Stomach smooth muscle (tissue), 2 donors: Measurements from ENCODE around the gene FAM78B.

ENCODE experiments used
- H3K27ac ChIP-seq: one replicate; pipeline ENCODE4 v1.7.0; 2013; ENCODE audit warnings: mild to moderate bottlenecking, low read length, inconsistent platforms
- H3K27me3 ChIP-seq, 2 donors: one replicate each; pipeline ENCODE4 v1.7.0; 2013; ENCODE audit warnings: low read length in 2 of 2; ENCODE audit not compliant: insufficient read depth in 2 of 2, control insufficient read depth in 1 of 2
- H3K36me3 ChIP-seq, 2 donors: one replicate each; pipeline ENCODE4 v1.7.0; 2013; ENCODE audit warnings: low read length in 2 of 2; ENCODE audit not compliant: control insufficient read depth in 2 of 2, insufficient read depth in 2 of 2
- H3K4me1 ChIP-seq: one replicate; pipeline ENCODE4 v1.7.0; 2013; ENCODE audit warnings: low read length; ENCODE audit not compliant: control insufficient read depth, insufficient read depth
- H3K4me3 ChIP-seq, 2 donors: one replicate each; pipeline ENCODE4 v1.7.0; 2013; ENCODE audit warnings: low read length in 2 of 2
- H3K9ac ChIP-seq, 2 donors: one replicate each; pipeline ENCODE4 v1.7.0; 2013; ENCODE audit warnings: low read length in 2 of 2, mild to moderate bottlenecking in 1 of 2
- H3K9me3 ChIP-seq, 2 donors: one replicate each; pipeline ENCODE4 v1.7.0; 2013; ENCODE audit warnings: low read length in 2 of 2; ENCODE audit not compliant: control insufficient read depth in 2 of 2
- donor health status: healthy.
- donor health status: Pancreatic carcinoma.

FAM78B gene

DNA sequence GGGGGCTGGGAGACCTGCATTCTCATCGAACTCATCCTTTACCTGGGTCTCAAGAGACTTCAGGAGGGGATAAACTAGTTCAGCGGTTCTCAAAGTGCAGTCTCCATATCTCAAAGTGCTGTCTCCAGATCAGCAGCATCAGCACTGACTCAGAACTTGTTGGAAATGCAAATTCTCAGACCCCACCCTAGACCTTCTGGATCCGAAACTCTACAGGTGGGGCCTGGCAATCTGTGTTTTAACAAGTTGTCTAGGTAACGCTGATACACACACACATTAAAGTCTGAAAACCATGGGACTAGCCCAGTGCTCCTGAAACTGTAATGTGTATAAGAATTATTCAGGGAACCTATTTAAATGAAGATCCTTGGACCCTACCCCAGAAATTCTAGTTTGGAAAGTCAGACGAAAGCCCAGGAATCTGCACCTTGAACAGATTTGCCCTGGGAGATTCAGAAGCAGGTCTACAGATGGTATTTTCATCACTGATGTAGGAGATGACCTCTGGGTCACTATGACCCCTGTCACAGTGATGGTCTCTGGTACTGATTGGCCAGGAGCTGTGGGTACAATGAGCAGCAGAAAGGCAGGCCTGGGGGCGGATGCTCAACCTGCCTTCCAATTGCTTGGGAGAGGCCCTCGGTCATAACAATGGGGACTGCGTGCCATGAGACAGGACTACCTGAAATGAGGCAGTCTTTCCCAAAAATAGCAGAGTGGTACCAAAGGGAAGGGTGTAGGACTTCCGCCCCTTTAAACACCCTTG, 127.2 kb downstream of the FAM78B start:
- H3K27me3 ChIP-seq, result no peaks in the 10 kb centered on the region
- no peak overlapping the region for H3K9ac ChIP-seq
- no peaks in the 10 kb centered on the region for H3K4me1 ChIP-seq
- no peak overlapping the region for H3K4me3 ChIP-seq
- no peaks in the 10 kb centered on the region for H3K36me3 ChIP-seq
- no peak overlapping the region for H3K27ac ChIP-seq
- H3K9me3 ChIP-seq, result no peaks in the 10 kb centered on the region

DNA sequence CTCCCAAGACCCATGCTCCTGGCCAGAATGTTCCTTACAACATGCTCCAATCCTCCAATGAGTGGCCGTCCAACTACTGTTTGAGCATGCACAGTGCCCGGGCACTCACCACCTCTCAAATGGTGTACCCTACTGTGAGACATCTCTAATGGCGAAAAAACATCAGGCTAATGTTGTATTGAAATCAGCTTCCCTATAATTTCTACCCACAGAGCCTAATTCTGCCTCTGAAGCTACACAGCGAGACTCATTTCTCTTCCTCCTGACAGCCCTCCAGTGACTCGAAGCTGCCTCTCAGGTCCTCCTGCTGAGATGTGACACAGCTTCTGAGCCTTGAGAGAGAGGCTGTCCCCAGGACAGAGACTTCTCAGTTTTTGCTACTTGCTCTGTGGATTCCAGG, 130.7 kb downstream of the FAM78B start:
- H3K27me3 ChIP-seq, result no peaks in the 10 kb centered on the region
- no peaks in the 10 kb centered on the region for H3K36me3 ChIP-seq
- no peaks in the 10 kb centered on the region for H3K9me3 ChIP-seq
- H3K4me1 ChIP-seq, result no peaks in the 10 kb centered on the region
- no peak overlapping the region for H3K9ac ChIP-seq
- no peak overlapping the region for H3K27ac ChIP-seq
- H3K4me3 ChIP-seq, result no peak overlapping the region

GRCh38 chr1:166032572-166033371, 134.0 kb downstream of the FAM78B start:
- Histone ChIP-seq H3K9me3 (no peaks in the 10 kb centered on the region), H3K9ac (no peak overlapping the region), H3K4me3 (no peak overlapping the region), H3K36me3 (no peaks in the 10 kb centered on the region), H3K4me1 (no peaks in the 10 kb centered on the region), H3K27ac (no peak overlapping the region), H3K27me3 (no peaks in the 10 kb centered on the region)

DNA sequence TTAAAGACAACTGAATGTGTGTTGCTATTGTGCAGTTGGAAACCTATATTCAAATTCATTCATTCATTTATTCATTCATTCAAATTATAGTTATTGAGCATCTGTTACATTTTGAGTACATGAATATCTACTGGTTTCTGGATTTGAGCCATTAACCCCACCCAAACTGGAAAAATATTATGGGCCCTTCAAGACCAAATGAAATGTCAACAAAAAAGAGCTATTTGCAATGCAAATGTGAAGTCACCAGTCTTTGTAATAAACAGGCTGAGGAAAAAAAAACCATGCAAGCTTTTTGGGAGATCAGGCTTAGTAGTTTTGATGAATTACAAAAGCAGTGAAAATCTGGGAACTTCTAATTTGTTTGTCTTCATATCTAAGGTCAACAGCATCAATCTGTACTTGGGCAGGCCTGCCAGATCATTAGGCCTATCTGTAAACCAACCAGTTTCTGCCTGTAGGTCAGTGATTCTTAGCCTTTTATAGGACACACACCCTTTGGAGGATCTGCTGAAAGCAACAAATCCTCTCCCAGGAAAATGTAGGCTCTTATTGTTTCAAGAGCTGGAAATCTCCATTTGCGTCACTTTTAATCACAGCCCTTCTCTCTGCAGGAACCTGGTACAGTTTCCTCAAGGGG, 134.7 kb downstream of the FAM78B start:
- no peak overlapping the region for H3K4me3 ChIP-seq
- no peaks in the 10 kb centered on the region for H3K4me1 ChIP-seq
- no peak overlapping the region for H3K9ac ChIP-seq
- peaks cover 0 to 2% of the 10 kb centered on the region in 2 donors for H3K27me3 ChIP-seq
- H3K36me3 ChIP-seq, result no peaks in the 10 kb centered on the region
- H3K27ac ChIP-seq, result no peak overlapping the region
- no peaks in the 10 kb centered on the region for H3K9me3 ChIP-seq

DNA sequence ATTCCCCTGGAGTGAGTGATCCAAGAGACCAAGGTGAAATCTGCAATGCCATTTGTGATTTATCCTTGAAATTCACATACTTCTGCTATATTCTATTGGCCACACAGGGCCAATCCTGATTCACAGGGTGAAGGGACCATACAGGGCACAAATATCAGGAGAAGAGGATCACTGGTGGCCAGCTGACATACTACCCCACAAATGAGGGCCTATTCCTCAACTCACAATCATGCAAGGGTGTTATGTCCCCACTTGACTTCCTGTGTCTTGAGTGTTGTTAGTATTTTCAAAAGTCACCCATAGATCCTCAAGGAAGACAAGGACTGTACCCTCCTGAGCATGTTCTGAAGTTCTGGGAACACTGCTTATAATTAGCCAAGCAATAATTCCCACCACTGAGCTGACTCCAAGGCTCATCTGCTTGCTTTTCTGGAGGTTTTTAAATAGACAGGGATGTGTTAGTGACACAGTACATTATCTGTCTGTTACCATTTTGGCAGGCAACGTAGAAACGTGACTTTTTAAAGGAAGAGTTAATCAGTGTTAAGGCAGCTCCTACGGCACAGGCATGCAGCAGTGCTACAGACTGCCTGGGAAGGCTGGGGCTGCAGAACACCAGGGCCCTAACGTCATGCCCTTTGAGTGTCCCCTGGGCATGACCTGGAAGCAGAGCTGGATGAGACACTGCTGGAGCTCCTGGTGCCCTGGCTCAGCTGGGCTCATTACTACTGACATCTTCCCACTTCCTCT, 137.4 kb downstream of the FAM78B start:
- H3K9me3 ChIP-seq, result no peaks in the 10 kb centered on the region
- peaks cover 0 to 2% of the 10 kb centered on the region in 2 donors for H3K27me3 ChIP-seq
- H3K4me1 ChIP-seq, result no peaks in the 10 kb centered on the region
- no peak overlapping the region for H3K4me3 ChIP-seq
- H3K36me3 ChIP-seq, result no peaks in the 10 kb centered on the region
- no peak overlapping the region for H3K9ac ChIP-seq
- H3K27ac ChIP-seq, result no peak overlapping the region

DNA sequence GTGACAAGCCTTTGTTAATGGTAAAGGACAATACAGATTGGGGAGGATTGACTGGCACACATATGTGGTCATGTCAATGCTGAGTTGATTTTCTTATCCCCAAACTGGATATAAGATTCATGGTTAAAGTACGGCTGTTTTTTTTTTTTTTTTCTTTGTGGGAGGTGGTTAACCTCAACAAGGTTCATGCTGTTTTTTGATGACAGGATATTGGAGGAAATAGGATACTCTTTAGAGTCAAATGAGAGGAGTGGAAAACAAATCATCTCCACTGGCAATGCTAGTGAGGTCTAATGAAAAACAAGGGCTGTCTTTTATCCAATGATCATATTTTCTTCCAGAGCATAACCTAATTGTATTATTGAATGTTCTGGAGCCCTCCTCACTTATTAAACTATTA, 140.2 kb downstream of the FAM78B start:
- Histone ChIP-seq H3K27me3 (peaks cover 0 to 2% of the 10 kb centered on the region in 2 donors), H3K36me3 (no peaks in the 10 kb centered on the region), H3K4me1 (no peaks in the 10 kb centered on the region), H3K9ac (no peak overlapping the region), H3K4me3 (no peak overlapping the region), H3K9me3 (no peaks in the 10 kb centered on the region), H3K27ac (no peak overlapping the region)

DNA sequence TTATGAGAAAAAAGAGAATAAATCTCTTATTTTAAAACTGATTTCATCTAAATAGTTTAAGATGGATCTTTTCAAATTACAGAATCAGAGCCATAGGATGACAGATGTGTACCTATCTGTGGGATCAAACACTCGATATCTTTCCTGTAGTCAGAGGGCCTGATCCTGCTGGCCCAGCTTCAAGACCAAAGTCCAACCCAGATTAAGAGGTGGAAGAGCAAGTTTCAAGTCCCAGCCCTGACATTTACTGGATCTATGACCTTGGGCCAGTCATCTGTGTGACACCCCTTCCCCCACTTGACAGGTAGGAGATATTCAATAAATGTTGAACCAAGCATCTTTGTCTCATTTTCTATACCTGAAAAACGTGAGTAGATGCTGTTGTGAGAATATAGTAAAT, 140.7 kb downstream of the FAM78B start:
- Histone ChIP-seq H3K27me3 (peaks cover 0 to 2% of the 10 kb centered on the region in 2 donors), H3K4me3 (no peak overlapping the region), H3K9me3 (no peaks in the 10 kb centered on the region), H3K36me3 (no peaks in the 10 kb centered on the region), H3K27ac (no peak overlapping the region), H3K4me1 (no peaks in the 10 kb centered on the region), H3K9ac (no peak overlapping the region)

GRCh38 chr1:166020210-166020609, 146.6 kb downstream of the FAM78B start:
- Histone ChIP-seq H3K4me1 (no peaks in the 10 kb centered on the region), H3K4me3 (no peak overlapping the region), H3K9ac (no peak overlapping the region), H3K27ac (no peak overlapping the region), H3K36me3 (no peaks in the 10 kb centered on the region), H3K27me3 (no peaks in the 10 kb centered on the region), H3K9me3 (peaks cover 0 to 3% of the 10 kb centered on the region in 2 donors)
